ENCODE measurements around the gene KCTD15.

Gene KCTD15

DNA sequence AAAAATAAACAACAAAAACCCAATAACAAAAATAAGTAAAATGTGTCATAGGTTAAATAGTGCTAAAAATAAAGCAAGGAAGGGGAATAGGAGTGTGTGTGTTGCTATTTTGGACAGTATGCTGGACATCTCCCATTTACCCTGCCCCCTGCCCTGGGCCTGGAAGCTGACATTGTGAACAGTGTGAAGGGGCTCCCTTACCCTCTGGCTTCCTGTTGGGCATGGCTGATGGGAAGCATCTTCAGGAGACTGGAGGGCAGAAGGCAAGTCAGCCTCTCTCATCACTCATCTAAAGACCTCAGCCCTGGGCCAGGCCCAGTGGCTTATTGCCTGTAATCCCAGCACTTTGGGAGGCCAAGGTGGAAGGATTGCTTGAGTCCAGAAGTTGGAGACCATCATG, 26.7 kb downstream of the KCTD15 start:
- DNase-seq (ENCODE audit: low spot score): no peak
- in situ Hi-C loops (cut with MboI; ENCODE audit: low sequenced_read_pairs, unreplicated experiment): no loop called here
- TF ChIP-seq, protein P1, sequence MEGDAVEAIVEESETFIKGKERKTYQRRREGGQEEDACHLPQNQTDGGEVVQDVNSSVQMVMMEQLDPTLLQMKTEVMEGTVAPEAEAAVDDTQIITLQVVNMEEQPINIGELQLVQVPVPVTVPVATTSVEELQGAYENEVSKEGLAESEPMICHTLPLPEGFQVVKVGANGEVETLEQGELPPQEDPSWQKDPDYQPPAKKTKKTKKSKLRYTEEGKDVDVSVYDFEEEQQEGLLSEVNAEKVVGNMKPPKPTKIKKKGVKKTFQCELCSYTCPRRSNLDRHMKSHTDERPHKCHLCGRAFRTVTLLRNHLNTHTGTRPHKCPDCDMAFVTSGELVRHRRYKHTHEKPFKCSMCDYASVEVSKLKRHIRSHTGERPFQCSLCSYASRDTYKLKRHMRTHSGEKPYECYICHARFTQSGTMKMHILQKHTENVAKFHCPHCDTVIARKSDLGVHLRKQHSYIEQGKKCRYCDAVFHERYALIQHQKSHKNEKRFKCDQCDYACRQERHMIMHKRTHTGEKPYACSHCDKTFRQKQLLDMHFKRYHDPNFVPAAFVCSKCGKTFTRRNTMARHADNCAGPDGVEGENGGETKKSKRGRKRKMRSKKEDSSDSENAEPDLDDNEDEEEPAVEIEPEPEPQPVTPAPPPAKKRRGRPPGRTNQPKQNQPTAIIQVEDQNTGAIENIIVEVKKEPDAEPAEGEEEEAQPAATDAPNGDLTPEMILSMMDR (IDR thresholded peaks at IDR 0.05; ENCODE audit: borderline replicate concordance, control extremely low read depth, extremely low read depth, insufficient read depth, missing control alignments): no peak

DNA sequence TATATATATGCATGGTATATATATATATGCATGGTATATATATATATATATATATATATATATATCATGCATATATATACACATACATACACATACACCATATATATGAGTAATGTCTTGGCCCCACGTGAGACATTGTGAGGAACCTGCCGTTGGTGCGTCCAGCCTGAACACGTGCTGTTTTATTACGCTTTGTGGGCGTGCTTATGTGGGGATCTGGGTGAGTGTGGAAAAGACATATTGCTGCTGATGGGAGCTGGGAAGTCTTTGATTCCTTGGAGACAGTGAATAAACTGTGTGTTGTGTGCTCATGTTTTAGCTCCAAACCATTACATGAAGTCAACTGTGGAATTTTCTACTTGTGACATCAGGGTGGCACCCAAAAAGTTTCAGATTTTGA, 28.9 kb downstream of the KCTD15 start:
- in situ Hi-C loops (cut with MboI; ENCODE audit: low sequenced_read_pairs, unreplicated experiment): no loop called here
- no peak for DNase-seq (ENCODE audit: low spot score)
- TF ChIP-seq, protein P1 (IDR thresholded peaks at IDR 0.05; ENCODE audit: borderline replicate concordance, control extremely low read depth, extremely low read depth, insufficient read depth, missing control alignments): no peak

DNA sequence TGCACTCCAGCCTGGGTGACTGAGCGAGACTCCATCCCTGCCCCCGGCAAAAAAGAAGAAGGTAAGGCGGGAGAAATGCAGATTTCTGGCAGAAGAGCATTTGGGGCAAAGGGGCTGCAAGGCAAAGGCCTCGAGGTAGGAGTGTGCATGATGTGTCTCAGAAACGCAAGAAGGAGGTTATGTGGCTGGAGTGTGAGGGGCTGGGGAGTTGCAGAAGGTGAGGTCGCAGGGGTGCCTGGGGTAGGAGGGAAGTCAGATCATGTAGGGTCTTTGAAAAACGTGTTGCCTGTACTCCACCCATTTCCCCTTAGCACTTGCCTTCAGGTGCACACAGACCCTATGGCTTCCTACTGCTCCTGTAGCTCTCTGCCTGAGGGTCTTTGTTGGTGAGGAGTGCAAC, 29.9 kb downstream of the KCTD15 start:
- no peak for DNase-seq (ENCODE audit: low spot score)
- in situ Hi-C loops (cut with MboI; ENCODE audit: low sequenced_read_pairs, unreplicated experiment): no loop called here
- TF ChIP-seq, protein P1 (IDR thresholded peaks at IDR 0.05; ENCODE audit: borderline replicate concordance, control extremely low read depth, extremely low read depth, insufficient read depth, missing control alignments): no peak

DNA sequence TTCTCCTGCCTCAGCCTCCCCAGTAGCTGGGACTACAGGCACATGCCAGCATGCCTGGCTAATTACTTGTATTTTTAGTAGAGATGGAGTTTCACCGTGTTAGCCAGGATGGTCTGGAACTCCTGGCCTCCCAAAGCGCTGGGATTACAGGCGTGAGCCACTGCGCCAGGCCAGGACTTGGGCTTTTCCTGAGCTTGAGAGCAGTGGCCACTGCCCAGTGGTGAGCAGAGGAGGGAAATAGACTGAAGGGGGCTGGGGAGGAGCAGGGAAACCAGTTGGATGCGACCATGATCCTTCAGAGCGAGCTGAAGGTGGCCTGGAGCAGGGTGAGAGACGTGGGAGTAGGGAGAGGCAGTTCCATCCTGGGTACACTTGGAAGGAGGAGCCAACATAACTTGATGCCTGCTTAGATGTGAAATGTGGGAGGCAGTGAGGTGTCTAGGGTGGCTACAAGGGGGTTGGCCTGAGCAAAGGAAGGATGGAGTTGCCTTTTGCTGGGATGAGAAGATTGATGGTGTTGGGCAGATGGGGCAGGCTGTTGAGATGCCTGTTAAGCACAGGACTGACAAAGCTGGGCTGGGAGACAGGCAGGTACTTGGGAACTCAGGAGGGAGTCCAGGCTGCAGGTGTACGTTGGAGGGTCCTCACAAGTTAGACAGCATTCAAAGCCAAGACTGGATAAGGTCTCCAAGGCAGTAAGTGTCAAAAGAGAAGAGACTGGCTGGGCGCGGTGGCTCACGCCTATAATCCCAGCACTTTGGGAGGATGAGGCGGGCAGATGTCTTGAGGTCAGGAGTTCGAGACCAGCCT, 31.8 kb downstream of the KCTD15 start:
- in situ Hi-C loops (cut with MboI; ENCODE audit: low sequenced_read_pairs, unreplicated experiment): no loop called here
- TF ChIP-seq, protein P1 (IDR thresholded peaks at IDR 0.05; ENCODE audit: borderline replicate concordance, control extremely low read depth, extremely low read depth, insufficient read depth, missing control alignments): no peak
- no peak for DNase-seq (ENCODE audit: low spot score)

DNA sequence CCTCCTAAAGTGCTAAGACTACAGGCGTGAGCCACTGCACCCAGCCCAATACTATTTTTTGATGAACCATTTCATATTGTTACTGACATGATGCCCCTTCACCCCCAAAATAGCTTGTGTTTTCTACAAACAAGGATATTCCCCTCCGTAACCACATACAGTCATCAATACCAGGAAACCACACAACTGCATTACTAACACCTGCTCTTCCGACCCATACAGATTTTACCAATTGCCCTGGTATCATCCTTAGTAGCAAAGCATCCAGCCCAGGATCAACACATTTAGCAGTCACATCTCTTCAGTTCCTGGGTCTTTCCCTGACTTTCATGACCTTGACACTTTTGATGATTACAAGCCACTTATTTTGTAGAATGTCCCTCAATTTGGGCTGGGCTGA, 33.6 kb downstream of the KCTD15 start:
- in situ Hi-C loops (cut with MboI; ENCODE audit: low sequenced_read_pairs, unreplicated experiment): no loop called here
- DNase-seq (ENCODE audit: low spot score): no peak

DNA sequence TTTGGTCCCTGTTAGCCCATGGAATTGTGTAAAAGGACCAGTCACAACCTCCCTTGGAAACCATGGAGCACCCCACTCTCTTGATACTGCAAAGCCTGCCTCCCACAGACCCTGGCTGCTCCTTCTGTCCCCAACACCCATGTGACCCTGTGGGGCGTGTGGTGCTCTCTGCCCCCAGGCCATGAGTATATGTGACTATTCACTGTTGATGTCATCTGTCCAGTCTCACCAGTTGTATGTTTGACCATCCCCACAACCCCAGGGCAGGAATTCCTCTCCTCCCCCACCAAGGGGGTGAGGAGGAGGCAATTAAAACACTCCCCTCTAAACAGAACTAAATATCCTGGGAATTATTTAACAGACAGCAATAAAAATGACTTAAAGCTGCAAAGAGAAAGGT, 35.2 kb downstream of the KCTD15 start:
- no peak for DNase-seq (ENCODE audit: low spot score)
- in situ Hi-C loops (cut with MboI; ENCODE audit: low sequenced_read_pairs, unreplicated experiment): no loop called here
- TF ChIP-seq, protein P1 (IDR thresholded peaks at IDR 0.05; ENCODE audit: borderline replicate concordance, control extremely low read depth, extremely low read depth, insufficient read depth, missing control alignments): no peak

More for the DNA sequence above, 33.6 kb downstream of the KCTD15 start:
- TF ChIP-seq, protein P1 (IDR thresholded peaks at IDR 0.05; ENCODE audit: borderline replicate concordance, control extremely low read depth, extremely low read depth, insufficient read depth, missing control alignments): no peak

All from GM13976 (cell line).